A673 (cell line): Measurements from ENCODE around the gene GPR151. TPM values are rescaled to one million over a fixed set of nuclear protein-coding genes. Genes with fewer than 3 reads are reported as not detected.

ENCODE experiments used
- BruUV-seq: library from RNA; stranded (reverse); fragments of 400-500 nt; replicated peaks from 2 replicates; lab custom pipeline; 2021; lab: Mats Ljungman, UMichigan
- CTCF ChIA-PET: fragments of 300-600 bp; sonication (Branson Sonifier 250); formaldehyde crosslinking; loops from one replicate; lab custom pipeline; 2022; ENCODE audit warnings: antibody characterized with exemption; lab: Charles Lee
- POLR2A ChIA-PET: fragments of 300-600 bp; sonication (Branson Sonifier 250); formaldehyde crosslinking; loops from one replicate; lab custom pipeline; 2022; ENCODE audit warnings: antibody characterized with exemption; ENCODE audit not compliant: low non-redundant PET; lab: Charles Lee
- DNase-seq: peaks from one replicate; pipeline ENCODE4 v3.0.0-alpha.2; 2015; ENCODE audit warnings: low spot score
- H3K27ac ChIP-seq: fragments of 200-600 bp; sonication (generic); 2 replicates; pipeline ENCODE4 v1.5.1; 2016; ENCODE audit warnings: mixed run types, low read depth, mild to moderate bottlenecking, mixed read lengths, antibody characterized with exemption, low read length; ENCODE audit not compliant: poor library complexity, severe bottlenecking
- H3K27me3 ChIP-seq: fragments of 200-600 bp; sonication (generic); replicated peaks from 2 replicates; pipeline ENCODE4 v1.6.1; 2017; ENCODE audit warnings: mixed run types, low read depth, mild to moderate bottlenecking, mixed read lengths, antibody characterized with exemption, low read length; ENCODE audit not compliant: insufficient read depth, poor library complexity
- H3K36me3 ChIP-seq: fragments of 200-600 bp; sonication (generic); 2 replicates; pipeline ENCODE4 v1.6.1; 2016; ENCODE audit warnings: mixed run types, mild to moderate bottlenecking, mixed read lengths, antibody characterized with exemption, low read length; ENCODE audit not compliant: insufficient read depth, poor library complexity, severe bottlenecking
- H3K4me1 ChIP-seq: fragments of 200-600 bp; sonication (generic); 2 replicates; pipeline ENCODE4 v1.6.1; 2017; ENCODE audit warnings: mixed run types, mild to moderate bottlenecking, mixed read lengths, antibody characterized with exemption, low read length; ENCODE audit not compliant: insufficient read depth, poor library complexity, severe bottlenecking
- H3K4me3 ChIP-seq: fragments of 200-600 bp; sonication (generic); 2 replicates; pipeline ENCODE4 v1.5.1; 2016; ENCODE audit warnings: low read depth, mixed run types, mild to moderate bottlenecking, mixed read lengths, low read length; ENCODE audit not compliant: poor library complexity, severe bottlenecking
- H3K9me3 ChIP-seq: fragments of 200-600 bp; sonication (generic); 2 replicates; pipeline ENCODE4 v1.6.1; 2016; ENCODE audit warnings: mixed run types, low read depth, mild to moderate bottlenecking, mixed read lengths, antibody characterized with exemption, low read length; ENCODE audit not compliant: poor library complexity, severe bottlenecking
- CTCF ChIP-seq: fragments of 300-800, 200-600 bp; sonication (generic); conservative IDR thresholded peaks from 2 replicates; pipeline ENCODE4 v1.5.1; 2017; ENCODE audit warnings: low read depth, mild to moderate bottlenecking, antibody characterized with exemption, low read length, moderate library complexity, mixed read lengths
- EZH2 ChIP-seq: fragments of 200-600 bp; sonication (generic); IDR thresholded peaks from 2 replicates; pipeline ENCODE4 v1.6.1; 2017; ENCODE audit warnings: borderline replicate concordance, low read depth, mild to moderate bottlenecking, mixed read lengths, antibody characterized with exemption, low read length; ENCODE audit not compliant: poor library complexity, severe bottlenecking
- intact Hi-C: fragments of 100-400 bp; cut with micrococcal nuclease; formaldehyde crosslinking; loops from one replicate; pipeline ENCODE4 v1.10.0; 2022; ENCODE audit not compliant: unreplicated experiment
- total RNA-seq: library from RNA; stranded (reverse); gene quantifications from 2 replicates; pipeline ENCODE4 v1.2.3, GENCODE V29; 2021

GPR151 gene
- total RNA-seq, 1 experiment from 2014 or later: not detected

DNA sequence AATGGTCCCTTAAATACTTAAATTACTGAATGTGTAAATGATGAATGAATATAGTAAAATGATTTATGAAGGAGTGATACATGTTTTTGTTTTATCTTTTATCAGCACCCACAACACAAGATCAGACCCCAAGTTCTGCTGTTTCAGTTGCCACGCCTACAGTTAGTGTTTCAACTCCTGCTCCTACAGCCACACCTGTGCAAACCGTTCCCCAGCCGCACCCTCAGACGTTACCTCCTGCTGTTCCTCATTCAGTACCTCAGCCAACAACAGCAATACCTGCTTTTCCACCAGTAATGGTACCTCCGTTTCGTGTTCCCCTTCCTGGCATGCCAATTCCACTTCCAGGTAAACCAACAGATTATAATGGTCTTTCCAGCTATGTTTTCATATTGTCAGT lies 52.5 kb downstream of the GPR151 start:
- CTCF ChIA-PET: interaction anchor here (0.6 kb wide), 1 partner anchor 170 kb away, joined by 3 read pairs; no protein-coding TSS in a partner anchor
- peaks cover 17% of the 10 kb centered on the region for H3K4me1 ChIP-seq
- DNase-seq: no peak
- peaks cover 85% of the 10 kb centered on the region for H3K36me3 ChIP-seq
- no peak overlapping the region for H3K27ac ChIP-seq
- POLR2A ChIA-PET: no interaction called here
- TF ChIP-seq CTCF (no peak), EZH2 (no peak)
- H3K9me3 ChIP-seq: no peaks in the 10 kb centered on the region
- H3K4me3 ChIP-seq: no peak overlapping the region
- intact Hi-C loops: no loop called here
- H3K27me3 ChIP-seq: no peaks in the 10 kb centered on the region
- BruUV-seq: no TSS peak

Other genes starting within 250 kb of the GPR151 start
- 0.11 and 0.13 TPM in 2 replicates for gene POU4F3, start 177.4 kb downstream of the GPR151 start, total RNA-seq
- 138 and 142 TPM in 2 replicates for gene TCERG1, start 68.9 kb downstream of the GPR151 start, total RNA-seq